Fibroblast of peridontal ligament (primary cell): Measurements from ENCODE around the gene ME2.
"Not testable (repeated sequence)": the region's sequence is repeated elsewhere in the genome, so short reads cannot be mapped to it uniquely, and the experiment has no call there.

Experiments used
- DNase-seq: peaks from one replicate; pipeline ENCODE4 v3.0.0-alpha.2; 2010; ENCODE audit errors: extremely low read depth

The ME2 gene

GRCh38 chr18:50924372-50924771, 45.5 kb downstream of the ME2 start:
- DNase-seq, result peak; percentile 32

DNA sequence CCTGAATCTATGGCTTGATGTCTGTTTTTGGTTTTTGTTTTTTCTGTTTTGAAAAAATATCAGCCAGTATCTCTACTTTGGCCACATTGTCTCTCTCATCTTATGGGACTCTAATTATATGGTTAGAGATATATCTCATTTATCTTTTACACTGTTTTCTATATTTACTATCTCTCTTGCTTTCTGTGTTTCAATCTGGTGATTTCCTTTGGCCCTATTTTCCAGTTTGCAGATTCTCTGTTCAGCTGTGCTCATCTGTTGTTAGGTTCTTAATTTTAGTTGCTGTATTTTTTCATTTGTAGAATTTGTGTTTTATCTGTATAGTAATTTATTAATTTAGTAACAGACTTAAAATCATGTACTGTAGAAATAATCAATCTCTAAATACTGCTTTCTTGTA, 47.6 kb downstream of the ME2 start:
- DNase-seq, result no peak

- DNase-seq, result no peak
Measured at GRCh38 chr18:50928551-50928950, 49.6 kb downstream of the ME2 start.

GRCh38 chr18:50933684-50934083, 54.8 kb downstream of the ME2 start:
- no peak for DNase-seq

- DNase-seq, result no peak
Measured at GRCh38 chr18:50934545-50935211, 55.8 kb downstream of the ME2 start.

DNA sequence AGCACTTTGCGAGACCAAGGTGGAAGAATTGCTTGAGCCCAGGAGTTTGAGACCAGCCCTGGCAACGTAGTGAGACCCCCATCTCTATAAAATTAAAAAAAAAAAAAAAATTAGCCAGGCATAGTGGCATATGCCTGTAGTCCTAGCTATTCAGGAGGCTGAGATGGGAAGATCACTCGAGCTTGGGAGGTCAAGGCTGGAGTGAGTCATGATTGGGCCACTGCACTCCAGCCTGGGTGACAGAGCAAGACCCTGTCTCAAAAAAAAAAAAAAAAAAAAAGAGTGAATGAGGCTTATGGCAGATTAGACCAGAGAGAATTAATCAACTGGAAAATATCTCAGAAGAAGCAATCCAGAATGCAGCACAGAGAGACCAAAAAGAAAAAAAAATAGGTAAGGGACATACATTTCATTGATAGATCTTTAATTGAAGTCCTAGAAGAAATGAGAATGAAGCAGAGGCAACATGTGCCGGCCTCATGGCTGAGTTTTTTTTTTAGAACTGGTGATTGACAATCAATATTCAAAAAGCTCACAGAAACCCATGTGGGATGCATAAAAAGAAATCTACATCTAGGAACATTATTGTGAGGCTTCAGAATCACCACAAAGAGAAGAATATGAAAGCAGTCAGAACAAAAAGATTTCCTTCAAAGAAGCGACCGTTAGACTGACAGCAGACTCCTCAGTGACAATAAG, 56.7 kb downstream of the ME2 start:
- no peak for DNase-seq

DNA sequence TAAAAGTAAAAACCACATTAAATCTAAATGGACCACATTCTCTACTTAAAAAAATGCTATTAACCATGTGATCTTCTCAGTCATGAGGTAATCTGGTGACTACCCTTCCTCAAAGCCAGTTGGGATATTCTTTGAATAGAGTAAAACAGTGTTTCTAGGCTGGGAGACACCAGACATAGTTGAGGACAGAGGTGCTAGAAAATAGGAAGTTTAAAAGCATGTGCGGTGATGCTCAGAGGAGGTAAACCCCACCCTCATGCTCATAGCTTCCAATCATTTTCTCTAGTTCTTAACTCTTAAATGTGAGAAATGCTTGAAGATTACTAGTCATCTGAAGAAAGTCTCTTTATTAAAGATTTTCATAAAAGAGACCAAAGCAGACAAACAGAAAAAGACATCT, 58.3 kb downstream of the ME2 start:
- no peak for DNase-seq

- DNase-seq, result no peak
Measured at GRCh38 chr18:50938912-50939311, 60.0 kb downstream of the ME2 start.

- DNase-seq, result no peak
Measured at GRCh38 chr18:50944245-50944932, 65.5 kb downstream of the ME2 start.

GRCh38 chr18:50945918-50946317, 67.0 kb downstream of the ME2 start:
- DNase-seq, result not testable (repeated sequence)

DNA sequence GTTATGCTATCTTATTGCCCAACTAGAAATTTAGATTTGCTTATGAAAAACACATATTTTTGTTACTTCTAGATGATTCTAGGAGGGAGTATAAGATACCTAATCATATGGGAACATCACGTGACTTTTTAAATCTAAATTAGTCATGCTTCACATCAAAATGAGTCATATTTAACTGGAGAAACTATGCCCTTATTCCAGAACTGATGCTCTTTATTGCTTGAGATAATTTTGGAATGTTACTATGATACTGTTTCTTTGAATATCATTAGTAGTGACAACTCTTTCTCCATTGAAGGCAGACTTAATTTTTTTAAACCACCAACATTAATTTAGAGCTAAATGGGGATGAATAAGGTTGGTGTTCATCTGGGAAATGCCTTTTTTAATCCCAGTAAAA, 69.0 kb downstream of the ME2 start:
- peak; percentile 55 for DNase-seq

- no peak for DNase-seq
Measured at GRCh38 chr18:50949185-50949584, 70.3 kb downstream of the ME2 start.

GRCh38 chr18:50950626-50951025, 71.7 kb downstream of the ME2 start:
- DNase-seq, result no peak

DNA sequence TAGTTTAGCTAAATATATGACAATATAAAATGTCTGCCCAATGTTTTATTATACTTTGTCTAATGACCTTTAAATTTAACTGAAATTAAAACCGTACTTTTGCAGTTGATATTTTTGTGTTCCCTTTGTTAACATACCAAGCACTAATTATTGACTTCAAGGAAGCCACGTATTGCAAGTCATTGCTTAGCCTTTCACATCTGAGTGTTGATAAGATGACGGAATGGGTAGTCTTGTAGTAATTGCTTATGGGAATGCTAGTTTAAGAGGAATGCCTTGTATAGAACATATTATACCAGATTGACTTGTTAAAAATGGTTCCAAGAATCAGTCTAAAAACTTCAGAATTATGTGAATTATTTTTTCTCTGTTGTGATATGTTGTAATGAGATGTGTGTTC, 74.9 kb downstream of the ME2 start:
- no peak for DNase-seq

GRCh38 chr18:50955253-50955652, 76.3 kb downstream of the ME2 start:
- DNase-seq, result no peak

GRCh38 chr18:50956116-50956515, 77.2 kb downstream of the ME2 start:
- DNase-seq, result no peak

GRCh38 chr18:50961974-50962373, 83.1 kb downstream of the ME2 start:
- DNase-seq, result no peak

DNA sequence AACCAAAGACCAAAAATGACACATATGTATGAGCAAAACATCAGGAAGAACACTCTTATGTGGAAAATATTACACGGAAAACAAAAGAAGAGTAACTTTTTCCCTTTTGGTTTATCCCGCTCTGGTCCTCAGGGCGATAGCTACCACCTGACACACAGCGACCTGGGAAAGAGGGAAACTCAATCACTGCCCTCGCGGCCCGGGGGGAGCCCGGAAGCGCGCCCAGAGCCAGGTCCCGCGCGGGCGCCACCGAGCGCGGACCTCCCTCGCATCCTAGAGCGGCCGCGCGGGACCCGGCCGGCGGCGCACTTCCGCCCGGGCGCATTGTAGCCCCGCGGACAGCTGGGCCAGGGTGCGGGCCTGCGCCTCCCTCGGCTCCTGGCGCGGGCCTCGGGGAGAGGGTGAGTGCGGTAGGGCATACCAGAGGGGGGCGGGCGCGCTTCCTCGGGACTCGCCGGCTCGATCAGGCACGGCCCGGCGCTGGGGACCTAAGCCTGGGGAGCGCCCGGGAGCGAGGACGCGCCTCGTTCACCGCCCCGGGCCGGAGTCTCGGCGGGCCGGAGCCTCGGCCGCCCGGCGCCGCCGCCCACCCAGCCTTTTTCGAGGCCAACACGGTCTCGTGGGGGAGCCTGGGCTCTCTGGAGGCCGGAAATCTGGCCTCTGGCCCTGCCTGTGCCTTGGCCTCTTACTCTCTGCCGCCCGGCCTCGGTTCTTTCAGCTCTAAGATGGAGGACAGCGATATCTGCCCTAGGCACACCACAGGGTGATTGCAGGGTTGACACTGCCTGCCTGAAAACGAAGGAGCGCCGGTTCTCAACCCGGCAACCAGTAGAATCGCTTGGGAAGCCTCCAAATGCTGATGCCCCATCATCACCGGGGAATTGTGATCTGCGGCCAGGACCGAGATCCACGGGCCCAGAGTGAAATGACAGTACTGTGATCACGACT, 89.1 kb downstream of the ME2 start, which contains the start of gene ELAC1:
Gene ELAC1 (plus strand): TSS at position 327 of the 948 bp plus-strand sequence. CDS start 6,365 bp downstream, outside the sequence.
- DNase-seq, result peak; percentile 75

DNA sequence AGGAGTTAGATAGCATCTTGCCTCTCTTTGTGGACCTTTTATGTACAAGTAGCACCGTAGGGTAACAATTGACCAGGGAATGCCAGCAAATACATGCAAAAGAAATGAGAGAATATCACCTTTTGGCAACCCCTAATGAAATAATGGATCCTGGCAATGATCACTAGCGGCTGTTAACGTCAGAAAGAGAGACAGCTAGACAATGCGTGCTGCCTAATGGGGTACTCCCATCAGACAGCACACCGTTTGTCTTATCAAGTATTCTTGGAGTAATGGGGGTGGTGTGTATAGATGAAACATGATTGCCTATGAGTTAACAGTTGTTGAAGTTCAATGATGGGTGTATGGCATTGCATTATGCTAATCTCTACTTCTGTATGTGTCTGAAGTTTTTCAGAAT, 90.5 kb downstream of the ME2 start:
- no peak for DNase-seq

- DNase-seq, result no peak
Measured at GRCh38 chr18:50970006-50970405, 91.1 kb downstream of the ME2 start.

GRCh38 chr18:50972404-50972803, 93.5 kb downstream of the ME2 start:
- DNase-seq, result not testable (repeated sequence)
